H1 (cell line): ENCODE measurements around the gene GALNT11. TPM values are rescaled to one million over a fixed set of nuclear protein-coding genes. Genes with fewer than 3 reads are reported as not detected.

ENCODE experiments used
- CTCF ChIA-PET: fragments of 300-600 bp; sonication (Branson Sonifier 250); formaldehyde crosslinking; loops from one replicate; lab custom pipeline; 2021; ENCODE audit not compliant: partially characterized antibody; lab: Charles Lee
- POLR2A ChIA-PET: fragments of 300-600 bp; sonication (Branson Sonifier 250); formaldehyde crosslinking; loops from one replicate; lab custom pipeline; 2021; ENCODE audit warnings: inconsistent platforms; ENCODE audit not compliant: partially characterized antibody; lab: Charles Lee
- DNase-seq, 2 experiments: peaks; one replicate each; pipeline versions ENCODE4 v3.0.0 to v3.0.0-alpha.2; 2010 to 2022; ENCODE audit warnings: low spot score in 2 of 2, low read depth in 1 of 2, mixed read lengths in 1 of 2
- FAIRE-seq: peaks from 2 replicates; lab custom pipeline; 2011; peaks lifted over from hg19 to GRCh38; lab: Jason Lieb, UNC
- H2AFZ ChIP-seq: 2 replicates; pipeline ENCODE4 v1.8.1; 2012; ENCODE audit warnings: low read length, inconsistent platforms
- H2AK5ac ChIP-seq: 2 replicates; pipeline ENCODE4 v1.6.1; 2013; ENCODE audit warnings: low read depth, low read length
- H2BK120ac ChIP-seq: replicated peaks from 2 replicates; pipeline ENCODE3; 2013; ENCODE audit warnings: low read depth, low read length, inconsistent platforms
- H2BK12ac ChIP-seq: 2 replicates; pipeline ENCODE4 v1.6.1; 2013; ENCODE audit warnings: low read depth, low read length
- H2BK15ac ChIP-seq: 2 replicates; pipeline ENCODE4 v1.6.1; 2013; ENCODE audit warnings: low read length
- H2BK20ac ChIP-seq: 2 replicates; pipeline ENCODE4 v1.6.1; 2013; ENCODE audit warnings: low read length
- H2BK5ac ChIP-seq: 2 replicates; pipeline ENCODE4 v1.6.1; 2013; ENCODE audit warnings: low read depth, low read length
- H3K14ac ChIP-seq: 2 replicates; pipeline ENCODE4 v1.6.1; 2013; ENCODE audit warnings: inconsistent platforms; ENCODE audit not compliant: insufficient read length
- H3K18ac ChIP-seq: 2 replicates; pipeline ENCODE4 v1.6.1; 2013; ENCODE audit warnings: low read length; ENCODE audit errors: extremely low read depth
- H3K23ac ChIP-seq: 2 replicates; pipeline ENCODE4 v1.6.1; 2013; ENCODE audit warnings: inconsistent platforms; ENCODE audit not compliant: insufficient read length
- H3K23me2 ChIP-seq: 2 replicates; pipeline ENCODE4 v1.6.1; 2013; ENCODE audit warnings: low read depth, low read length
- H3K27ac ChIP-seq: 2 replicates; pipeline ENCODE4 v1.6.1; 2011; ENCODE audit warnings: low read depth, low read length, inconsistent platforms
- H3K27me3 ChIP-seq, 4 experiments: replicated peaks in 1 of 4; 1 replicate in 1 of 4; 2 replicates in 3 of 4; pipeline versions ENCODE4 v1.6.1 to v1.8.1; 2011 to 2013; ENCODE audit warnings: low read length in 3 of 4, mild to moderate bottlenecking in 3 of 4, inconsistent platforms in 2 of 4, mixed read lengths in 2 of 4, moderate library complexity in 1 of 4; ENCODE audit not compliant: control insufficient read depth in 3 of 4, insufficient read depth in 3 of 4; ENCODE audit errors: extremely low read depth in 1 of 4
- H3K36me3 ChIP-seq, 4 experiments: 2 replicates each; pipeline versions ENCODE4 v1.6.1 to v1.8.1; 2011 to 2013; ENCODE audit warnings: mild to moderate bottlenecking in 4 of 4, low read length in 3 of 4, moderate library complexity in 2 of 4, control low read depth in 1 of 4, inconsistent platforms in 1 of 4; ENCODE audit not compliant: insufficient read depth in 4 of 4, control insufficient read depth in 2 of 4
- H3K4ac ChIP-seq: replicated peaks from 2 replicates; pipeline ENCODE3; 2013; ENCODE audit warnings: low read length, low read depth, mixed read lengths, inconsistent platforms; ENCODE audit not compliant: insufficient read length
- H3K4me1 ChIP-seq, 4 experiments: replicated peaks in 1 of 4; 1 replicate in 1 of 4; 2 replicates in 3 of 4; pipeline versions ENCODE4 v1.6.1 to v1.8.1; 2011 to 2013; ENCODE audit warnings: low read length in 3 of 4, inconsistent platforms in 2 of 4, mixed read lengths in 1 of 4; ENCODE audit not compliant: insufficient read depth in 4 of 4, control insufficient read depth in 3 of 4
- H3K4me2 ChIP-seq, 2 experiments: 2 replicates each; pipeline versions ENCODE4 v1.6.1 to v1.8.1; 2011 to 2013; ENCODE audit warnings: low read depth in 2 of 2, low read length in 2 of 2, control low read depth in 1 of 2, inconsistent platforms in 1 of 2, mild to moderate bottlenecking in 1 of 2; ENCODE audit not compliant: insufficient read depth in 1 of 2
- H3K4me3 ChIP-seq, 4 experiments: fragments of 200-600, 300-600 bp in 1 of 4; sonication (generic), shearing (Covaris generic), sonication (Bioruptor Twin) in 1 of 4; 2 replicates each; pipeline versions ENCODE4 v1.5.1 to v1.8.1; 2011 to 2016; ENCODE audit warnings: low read length in 4 of 4, low read depth in 3 of 4, control low read depth in 2 of 4, inconsistent platforms in 2 of 4, mild to moderate bottlenecking in 2 of 4, mixed read lengths in 1 of 4, moderate library complexity in 1 of 4; ENCODE audit not compliant: insufficient read depth in 2 of 4; ENCODE audit errors: extremely low read depth in 1 of 4
- H3K56ac ChIP-seq: replicated peaks from 2 replicates; pipeline ENCODE3; 2013; ENCODE audit warnings: low read depth, mild to moderate bottlenecking, mixed read lengths, low read length, inconsistent platforms; ENCODE audit not compliant: insufficient read length
- H3K79me1 ChIP-seq: 2 replicates; pipeline ENCODE4 v1.6.1; 2013; ENCODE audit warnings: low read depth, low read length, control low read depth
- H3K79me2 ChIP-seq, 2 experiments: 2 replicates each; pipeline versions ENCODE4 v1.6.1 to v1.8.1; 2012 to 2013; ENCODE audit warnings: low read length in 2 of 2, mild to moderate bottlenecking in 2 of 2, inconsistent platforms in 1 of 2; ENCODE audit not compliant: insufficient read depth in 2 of 2, control insufficient read depth in 1 of 2
- H3K9ac ChIP-seq, 4 experiments: replicated peaks in 1 of 4; 1 replicate in 1 of 4; 2 replicates in 3 of 4; pipeline versions ENCODE4 v1.6.1 to v1.8.1; 2011 to 2013; ENCODE audit warnings: low read depth in 3 of 4, low read length in 3 of 4, control low read depth in 2 of 4, mild to moderate bottlenecking in 2 of 4, moderate library complexity in 2 of 4, inconsistent platforms in 1 of 4; ENCODE audit errors: extremely low read depth in 1 of 4
- H3K9me3 ChIP-seq, 2 experiments: 2 replicates each; pipeline versions ENCODE4 v1.6.1 to v1.8.1; 2012 to 2013; ENCODE audit warnings: mild to moderate bottlenecking in 2 of 2, moderate library complexity in 2 of 2, control low read depth in 1 of 2, inconsistent platforms in 1 of 2, low read depth in 1 of 2, low read length in 1 of 2, mixed read lengths in 1 of 2; ENCODE audit not compliant: insufficient read depth in 2 of 2
- H4K20me1 ChIP-seq, 2 experiments: replicated peaks in 1 of 2; 2 replicates each; pipeline versions ENCODE3 to v1.8.1; 2011 to 2013; ENCODE audit warnings: inconsistent platforms in 2 of 2, low read length in 2 of 2, mild to moderate bottlenecking in 1 of 2; ENCODE audit not compliant: insufficient read depth in 2 of 2, control insufficient read depth in 1 of 2
- H4K5ac ChIP-seq: 2 replicates; pipeline ENCODE4 v1.6.1; 2013; ENCODE audit warnings: low read length, low read depth, mixed read lengths, inconsistent platforms; ENCODE audit not compliant: insufficient read length
- H4K8ac ChIP-seq: 2 replicates; pipeline ENCODE4 v1.8.0; 2013; ENCODE audit warnings: mild to moderate bottlenecking, moderate library complexity, low read length, inconsistent platforms; ENCODE audit not compliant: insufficient read depth; ENCODE audit errors: extremely low read depth
- H4K91ac ChIP-seq: replicated peaks from 2 replicates; pipeline ENCODE3; 2013; ENCODE audit warnings: low read length, mixed read lengths, inconsistent platforms; ENCODE audit not compliant: insufficient read length
- ASH2L ChIP-seq: fragments of 200-600, 300-600 bp; sonication (generic); IDR thresholded peaks from one replicate; pipeline ENCODE4 v1.7.1; 2017; ENCODE audit warnings: low read length
- EGR1 ChIP-seq: IDR thresholded peaks from 2 replicates; pipeline ENCODE4 v1.6.1; 2011; ENCODE audit warnings: low read depth, low read length, borderline replicate concordance
- POLR2A ChIP-seq, 2 experiments: IDR thresholded peaks; 1 replicate in 1 of 2; 2 replicates in 1 of 2; pipeline ENCODE4 v1.6.1; 2011; ENCODE audit warnings: low read depth in 2 of 2, low read length in 2 of 2, mild to moderate bottlenecking in 2 of 2; ENCODE audit errors: control extremely low read depth in 1 of 2
- POLR2AphosphoS5 ChIP-seq: IDR thresholded peaks from 2 replicates; pipeline ENCODE4 v1.6.1; 2011; ENCODE audit warnings: low read depth, low read length
- RAD21 ChIP-seq, 2 experiments: IDR thresholded peaks in 1 of 2; conservative IDR thresholded peaks in 1 of 2; 2 replicates each; pipeline ENCODE4 v1.6.1; 2011; ENCODE audit warnings: low read depth in 2 of 2, low read length in 2 of 2, improper control_type of control experiment in 1 of 2, inconsistent platforms in 1 of 2, mild to moderate bottlenecking in 1 of 2, moderate library complexity in 1 of 2
- RNF2 ChIP-seq: fragments of 200-900, 300-1000 bp; sonication (generic); IDR thresholded peaks from 2 replicates; pipeline ENCODE4 v1.7.1; 2016; ENCODE audit warnings: borderline replicate concordance, low read depth, mild to moderate bottlenecking, antibody characterized with exemption, low read length; ENCODE audit not compliant: poor library complexity, severe bottlenecking; ENCODE audit errors: missing control alignments
- SUZ12 ChIP-seq: fragments of 200-600 bp; sonication (generic); IDR thresholded peaks from 2 replicates; pipeline ENCODE4 v1.6.1; 2012; ENCODE audit warnings: mild to moderate bottlenecking, inconsistent platforms, low read length, moderate library complexity, mixed read lengths
- YY1 ChIP-seq: IDR thresholded peaks from 2 replicates; pipeline ENCODE4 v1.6.1; 2011; ENCODE audit warnings: low read depth, mild to moderate bottlenecking, low read length
- ZNF274 ChIP-seq: IDR thresholded peaks from 2 replicates; pipeline ENCODE4 v1.7.0; 2012; ENCODE audit warnings: low read length, borderline replicate concordance; ENCODE audit errors: extremely low read depth
- WGBS, 2 experiments: shearing (Covaris generic) in 1 of 2; methylation state at CpG; one replicate each; pipeline versions ENCODE4 v1.1.6 to v1.1.7; 2013 to 2015; ENCODE audit warnings: low lambda C conversion rate in 2 of 2, mixed read lengths in 2 of 2, inconsistent platforms in 1 of 2, low coverage in 1 of 2, missing lambda C conversion rate in 1 of 2; ENCODE audit not compliant: insufficient replicate concordance in 2 of 2, insufficient coverage in 1 of 2, insufficient read length in 1 of 2; ENCODE audit errors: extremely low coverage in 1 of 2, missing lambda C conversion rate in 1 of 2; 5-methylcytosine and 5-hydroxymethylcytosine counted together
- polyA plus RNA-seq, 7 experiments: library from polyadenylated mRNA; depleted of rRNA in 3 of 7; stranded (reverse) in 5 of 7; unstranded in 2 of 7; fragments of >200 nt in 5 of 7; fragments of 200-250 nt in 2 of 7; gene quantifications; 1 replicate in 5 of 7; 2 replicates in 1 of 7; 4 replicates in 1 of 7; pipeline versions ENCODE4 v1.2.1 to v1.2.3, GENCODE V29; 2011 to 2013; ENCODE audit warnings: missing spikeins in 2 of 7, mixed read lengths in 2 of 7
- total RNA-seq: library from RNA; stranded (reverse); fragmentation: NEBNext Ultra II Directional; extraction: Animal tissue kit (Norgen Biotek cat#: 25700); gene quantifications from 2 replicates; pipeline ENCODE4 v1.2.1, GENCODE V29; 2021
- TF ChIP-seq, protein P1 (sequence below): IDR thresholded peaks from 2 replicates; pipeline ENCODE4 v1.6.1; 2012; ENCODE audit warnings: inconsistent platforms

GALNT11 gene
- total and polyA plus RNA-seq, 2 of the 8 experiments (the other 6 are each of a cell fraction or from before 2014, with no cell fraction given), result 20.5 to 23.2 TPM

DNA sequence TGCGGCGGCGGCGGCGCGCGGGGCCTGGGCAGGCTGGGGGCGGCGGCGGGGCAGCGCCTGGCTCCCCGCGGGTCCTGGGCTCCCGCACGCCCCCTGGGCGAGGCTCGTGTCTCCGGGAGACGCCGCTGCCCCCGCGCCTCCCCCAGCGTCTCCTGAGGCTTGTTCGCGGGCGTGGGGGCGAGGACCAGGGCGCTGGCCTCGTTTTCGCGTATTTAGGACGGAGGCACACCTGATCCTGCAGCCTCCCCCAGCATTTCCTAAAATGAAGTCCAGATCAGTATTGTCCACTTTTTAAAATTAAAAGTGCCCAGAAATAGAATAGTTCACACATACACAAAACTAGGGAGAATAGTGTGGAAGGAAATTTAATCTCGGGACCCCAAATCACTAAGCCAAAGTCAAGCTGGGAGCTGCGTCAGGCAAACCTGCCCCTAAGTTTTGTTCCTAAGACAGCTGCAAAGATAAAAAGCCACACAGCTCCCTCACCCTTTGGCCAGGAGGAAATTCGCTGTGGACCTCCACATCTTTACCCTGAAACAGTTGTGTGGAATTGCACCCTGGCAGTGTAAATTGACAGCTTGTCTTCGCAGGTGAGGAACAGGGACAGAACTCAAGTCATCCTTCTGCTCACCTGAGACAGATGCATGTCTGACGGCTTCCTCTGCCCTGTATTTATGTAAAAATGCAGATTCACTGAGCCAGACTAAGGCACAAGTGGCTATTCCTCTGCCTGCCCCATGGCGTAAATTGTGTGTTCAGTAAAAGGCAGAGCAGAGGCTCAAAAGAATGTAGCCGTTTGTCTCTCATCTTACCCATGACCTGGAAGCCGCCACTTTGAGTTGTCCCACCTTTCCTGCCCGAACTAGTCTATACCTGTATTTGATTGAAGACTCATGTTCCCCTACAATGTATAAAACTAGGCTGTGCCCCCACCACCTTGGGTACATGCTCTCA, 740 bp downstream of the GALNT11 start:
- Histone ChIP-seq H4K20me1 (no peaks in the 10 kb centered on the region), H3K18ac (no peak overlapping the region), H3K4me1 (peaks cover 0 to 4% (median 3%) of the 10 kb centered on the region in 4 experiments; a peak in 3 of 7 replicates), H3K36me3 (peaks cover 0 to 10% (median 4%) of the 10 kb centered on the region in 4 experiments; a peak in 4 of 8 replicates), H2BK120ac (no peak overlapping the region), H4K5ac (no peak overlapping the region), H3K9ac (peak overlapping the region in 3 of 4 experiments; percentile 29 to 62 (median 53); a peak in 6 of 7 replicates), H3K9me3 (no peaks in the 10 kb centered on the region), H3K4ac (no peak overlapping the region), H3K23me2 (peaks cover 3% of the 10 kb centered on the region; the same call in 1 of the 2 replicates), H3K56ac (no peak overlapping the region), H2BK15ac (no peak overlapping the region), H2BK20ac (no peak overlapping the region), H3K27me3 (no peaks in the 10 kb centered on the region; a peak in 2 of 7 replicates), H3K79me2 (no peaks in the 10 kb centered on the region), H3K79me1 (no peaks in the 10 kb centered on the region; the same call in 1 of the 2 replicates), H4K8ac (peak overlapping the region; percentile 95), H3K14ac (no peak overlapping the region), H2AK5ac (no peak overlapping the region), H4K91ac (peak overlapping the region; percentile 42), H3K27ac (no peak overlapping the region), H3K23ac (no peak overlapping the region), H2BK5ac (no peak overlapping the region), H3K4me3 (peak overlapping the region; percentile 67 to 82 (median 73)), H2BK12ac (no peak overlapping the region), H2AFZ (no peak overlapping the region), H3K4me2 (peak overlapping the region; percentile 63)
- POLR2A ChIA-PET, result no interaction called here
- no peak for TF ChIP-seq POLR2AphosphoS5
- TF ChIP-seq YY1, result no peak
- peak; percentile 0 for TF ChIP-seq ASH2L
- no peak for TF ChIP-seq POLR2A (IDR thresholded peaks at IDR 0.05; ENCODE audit: control extremely low read depth in 1 of 2, low read depth in 2 of 2, low read length in 2 of 2)
- 0 out of 2 replicates have a peak, but pooled peaks have one; percentile 22 for TF ChIP-seq SUZ12
- no peak for TF ChIP-seq EGR1
- TF ChIP-seq RAD21 (IDR thresholded peaks at IDR 0.05 in 1 of 2, conservative IDR thresholded peaks at IDR 0.05 in 1 of 2; ENCODE audit: low read depth in 2 of 2, low read length in 2 of 2), result no peak; a peak in 1 of 4 replicates
- no peak for TF ChIP-seq ZNF274
- TF ChIP-seq RNF2, result no peak
- TF ChIP-seq, protein P1, sequence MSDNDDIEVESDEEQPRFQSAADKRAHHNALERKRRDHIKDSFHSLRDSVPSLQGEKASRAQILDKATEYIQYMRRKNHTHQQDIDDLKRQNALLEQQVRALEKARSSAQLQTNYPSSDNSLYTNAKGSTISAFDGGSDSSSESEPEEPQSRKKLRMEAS, result no peak
- DNase-seq (no peak), FAIRE-seq (no peak)
- CTCF ChIA-PET, result interaction anchor here (0.7 to 2.4 kb wide), 7 partner anchors 10 to 243 kb away, joined by 3 to 5 read pairs (median 3); no protein-coding TSS in a partner anchor
- 29% methylated on average over 23 of the region's 41 CpGs; no CpG with 5 or more reads in 1 of the 2 experiments for WGBS, 2 experiments
